Measurements from ENCODE around the gene TMEM72.

GRCh38 chr10:44910602-44911001 lies 535 bp upstream of the TMEM72 start:
- no peak for TF ChIP-seq POLR2A (IDR thresholded peaks at IDR 0.05; ENCODE audit: low read length)
- no peak for TF ChIP-seq GATA1 (IDR thresholded peaks at IDR 0.05; ENCODE audit: low read depth, low read length)

Data from erythroblast (primary cell).